B cell (primary cell): ENCODE measurements around the gene CRISPLD2. TPM values are rescaled to one million over a fixed set of nuclear protein-coding genes. Genes with fewer than 3 reads are reported as not detected.

Source experiments
- ATAC-seq: fragments of 200-7000 bp; cut with Tn5 transposase; one replicate; pipeline ENCODE4 v1.10.0; 2021; ENCODE audit warnings: low read depth, mild to moderate bottlenecking, moderate number of reproducible peaks, moderate library complexity
- CTCF ChIA-PET: fragments of 350-600 bp; sonication (Branson Sonifier 250); formaldehyde crosslinking; loops from one replicate; lab custom pipeline; 2021; ENCODE audit warnings: antibody characterized with exemption, inconsistent platforms; lab: Charles Lee
- POLR2A ChIA-PET: fragments of 350-600 bp; sonication (Branson Sonifier 250); formaldehyde crosslinking; loops from one replicate; lab custom pipeline; 2021; ENCODE audit warnings: antibody characterized with exemption; lab: Charles Lee
- DNase-seq: peaks from one replicate; pipeline ENCODE4 v3.0.0; 2013
- H2AFZ ChIP-seq: 2 replicates; pipeline ENCODE4 v1.6.1; 2012; ENCODE audit warnings: mild to moderate bottlenecking, low read depth, low read length; ENCODE audit not compliant: insufficient read depth, poor library complexity, severe bottlenecking
- H3K27ac ChIP-seq, 2 donors: 1 replicate in 1 of 2; 2 replicates in 1 of 2; pipeline ENCODE4 v1.5.1; 2012 to 2013; ENCODE audit warnings: low read length in 2 of 2, mild to moderate bottlenecking in 2 of 2, moderate library complexity in 1 of 2
- H3K27me3 ChIP-seq, 4 experiments: fragments of 200-600 bp in 1 of 4; sonication (generic) in 1 of 4; replicated peaks in 1 of 4; 1 replicate in 2 of 4; 2 replicates in 2 of 4; pipeline versions ENCODE4 v1.6.1 to v1.7.0; 2013 to 2016; ENCODE audit warnings: low read length in 3 of 4, mild to moderate bottlenecking in 2 of 4, mixed read lengths in 1 of 4, moderate library complexity in 1 of 4; ENCODE audit not compliant: insufficient read depth in 4 of 4, control insufficient read depth in 3 of 4; ENCODE audit errors: control extremely low read depth in 1 of 4
- H3K36me3 ChIP-seq, 2 experiments: replicated peaks in 1 of 2; 1 replicate in 1 of 2; 2 replicates in 1 of 2; pipeline versions ENCODE4 v1.6.1 to v1.7.1; 2013; ENCODE audit warnings: low read length in 1 of 2; ENCODE audit not compliant: insufficient read depth in 2 of 2, control insufficient read depth in 1 of 2; ENCODE audit errors: control extremely low read depth in 1 of 2, extremely low read depth in 1 of 2
- H3K4me1 ChIP-seq, 2 donors: fragments of 200-600 bp in 1 of 2; sonication (generic) in 1 of 2; 1 replicate in 1 of 2; 2 replicates in 1 of 2; pipeline versions ENCODE4 v1.5.1 to v1.6.1; 2013 to 2017; ENCODE audit warnings: low read length in 2 of 2; ENCODE audit not compliant: control insufficient read depth in 2 of 2, insufficient read depth in 2 of 2
- H3K4me2 ChIP-seq: replicated peaks from 2 replicates; pipeline ENCODE3; 2012; ENCODE audit warnings: mild to moderate bottlenecking, low read depth, low read length; ENCODE audit not compliant: poor library complexity, severe bottlenecking
- H3K4me3 ChIP-seq, 5 experiments: fragments of 200-600 bp in 1 of 5; sonication (generic) in 1 of 5; 1 replicate in 3 of 5; 2 replicates in 2 of 5; pipeline versions ENCODE4 v1.5.1 to v1.7.0; 2011 to 2016; ENCODE audit warnings: low read length in 4 of 5, mild to moderate bottlenecking in 4 of 5, low read depth in 2 of 5, control low read depth in 1 of 5, moderate library complexity in 1 of 5; ENCODE audit not compliant: insufficient read depth in 1 of 5; ENCODE audit errors: control extremely low read depth in 1 of 5, extremely low read depth in 1 of 5
- H3K79me2 ChIP-seq: fragments of 200-600 bp; sonication (generic); one replicate; pipeline ENCODE4 v1.6.0; 2016; ENCODE audit warnings: low read length; ENCODE audit not compliant: control insufficient read depth, insufficient read depth
- H3K9ac ChIP-seq: fragments of 200-600 bp; sonication (generic); 2 replicates; pipeline ENCODE4 v1.6.1; 2017; ENCODE audit warnings: mild to moderate bottlenecking, low read length, moderate library complexity
- H3K9me3 ChIP-seq, 3 donors: one replicate each; pipeline versions ENCODE4 v1.6.1 to v1.7.1; 2013; ENCODE audit warnings: low read length in 2 of 3; ENCODE audit not compliant: control insufficient read depth in 2 of 3, insufficient read depth in 1 of 3; ENCODE audit errors: control extremely low read depth in 1 of 3
- H4K20me1 ChIP-seq: 2 replicates; pipeline ENCODE4 v1.6.0; 2012; ENCODE audit warnings: mild to moderate bottlenecking, low read length; ENCODE audit not compliant: insufficient read depth, control insufficient read depth, poor library complexity, severe bottlenecking
- H3K27ac Mint-ChIP-seq: one replicate; pipeline ENCODE4 v1.8.0; 2021; ENCODE audit warnings: mixed read lengths
- H3K27me3 Mint-ChIP-seq: one replicate; pipeline ENCODE4 v1.8.0; 2021; ENCODE audit warnings: mixed read lengths
- H3K4me1 Mint-ChIP-seq: one replicate; pipeline ENCODE4 v1.8.0; 2021; ENCODE audit warnings: mixed read lengths
- H3K4me3 Mint-ChIP-seq: one replicate; pipeline ENCODE4 v1.8.0; 2021; ENCODE audit warnings: mixed read lengths
- H3K9me3 Mint-ChIP-seq: one replicate; pipeline ENCODE4 v1.8.0; 2022; ENCODE audit warnings: mixed read lengths; ENCODE audit not compliant: insufficient read depth
- EZH2 ChIP-seq: IDR thresholded peaks from 2 replicates; pipeline ENCODE4 v1.6.1; 2012; ENCODE audit warnings: borderline replicate concordance, low read depth, mild to moderate bottlenecking, moderate library complexity, low read length; ENCODE audit not compliant: insufficient read depth, poor library complexity, severe bottlenecking
- WGBS: methylation state at CpG from one replicate; pipeline ENCODE4 v1.1.5; 2013; ENCODE audit warnings: missing lambda C conversion rate; ENCODE audit not compliant: insufficient coverage; 5-methylcytosine and 5-hydroxymethylcytosine counted together
- intact Hi-C: fragments of 100-400 bp; cut with micrococcal nuclease; formaldehyde crosslinking; loops from one replicate; pipeline ENCODE4 v1.10.0; 2022
- polyA plus RNA-seq: library from polyadenylated mRNA; depleted of rRNA; stranded (reverse); fragments of >200 nt; gene quantifications from 2 replicates; pipeline ENCODE4 v1.2.3, GENCODE V29; 2012
- total RNA-seq, 2 donors: library from RNA; stranded (reverse); fragments of 120-200 nt in 1 of 2; gene quantifications; 1 replicate in 1 of 2; 2 replicates in 1 of 2; pipeline versions ENCODE4 v1.2.3 to v1.2.4, GENCODE V29; 2013 to 2022
- TF ChIP-seq, protein P1 (sequence below): fragments of 200-600 bp; IDR thresholded peaks from one replicate; pipeline ENCODE4 v1.8.0; 2022; ENCODE audit warnings: antibody characterized with exemption, mild to moderate bottlenecking

Gene CRISPLD2
- total and polyA plus RNA-seq, 2 donors (not counting 1 experiment from before 2014, with no cell fraction given): 0.25 to 0.37 TPM

DNA sequence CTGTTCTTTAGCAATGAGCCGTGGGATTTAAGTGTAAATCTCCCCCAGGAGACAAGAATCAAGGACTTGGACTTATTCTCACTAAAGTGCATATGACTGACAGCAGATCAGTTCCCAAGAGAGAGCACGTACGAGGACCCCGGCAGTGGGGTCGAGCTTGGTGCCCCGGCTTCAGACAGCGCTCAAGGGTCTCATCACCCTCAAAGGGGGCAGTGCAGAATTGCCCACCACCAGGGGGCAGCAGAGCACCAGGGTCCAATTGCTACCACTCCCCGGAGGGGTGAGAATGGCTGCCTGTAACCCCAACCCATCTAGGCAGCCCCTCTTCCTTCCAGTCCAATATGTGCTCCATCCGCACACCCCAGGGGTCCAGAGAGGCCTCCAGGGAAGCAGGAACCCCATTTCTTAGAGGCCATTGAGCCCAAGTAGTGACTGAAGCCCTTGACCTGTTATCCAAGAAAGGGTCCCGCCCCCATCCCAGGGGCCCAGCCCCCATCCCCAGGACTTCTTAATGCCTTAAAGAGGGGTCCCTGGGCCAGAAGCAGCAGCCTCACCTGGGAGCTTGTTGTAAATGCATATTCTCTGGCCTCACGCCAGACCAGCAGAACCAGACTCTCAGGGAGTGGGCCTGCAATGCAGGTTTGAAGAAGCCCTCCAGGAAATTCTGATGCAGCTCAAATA, 105.4 kb downstream of the CRISPLD2 start:
- H3K9me3 Mint-ChIP-seq: no peaks in the 10 kb centered on the region
- no peaks in the 10 kb centered on the region for H3K27me3 ChIP-seq
- no peak overlapping the region for H3K9ac ChIP-seq
- H3K9me3 ChIP-seq: peaks cover 0 to 4% (median 0%) of the 10 kb centered on the region in 3 donors
- no peak overlapping the region for H2AFZ ChIP-seq
- no peak overlapping the region for H3K27ac ChIP-seq
- POLR2A ChIA-PET: no interaction called here
- DNase-seq (peak; percentile 66), ATAC-seq (peak; percentile 53)
- H3K4me3 Mint-ChIP-seq: no peak overlapping the region
- no peaks in the 10 kb centered on the region for H3K4me1 ChIP-seq
- peaks cover 8% of the 10 kb centered on the region for H3K27me3 Mint-ChIP-seq
- peaks cover 1% of the 10 kb centered on the region for H3K4me1 Mint-ChIP-seq
- no peak overlapping the region for H3K4me2 ChIP-seq
- no peak overlapping the region for H3K27ac Mint-ChIP-seq
- H3K36me3 ChIP-seq: no peaks in the 10 kb centered on the region
- no peak for TF ChIP-seq EZH2
- TF ChIP-seq, protein P1, sequence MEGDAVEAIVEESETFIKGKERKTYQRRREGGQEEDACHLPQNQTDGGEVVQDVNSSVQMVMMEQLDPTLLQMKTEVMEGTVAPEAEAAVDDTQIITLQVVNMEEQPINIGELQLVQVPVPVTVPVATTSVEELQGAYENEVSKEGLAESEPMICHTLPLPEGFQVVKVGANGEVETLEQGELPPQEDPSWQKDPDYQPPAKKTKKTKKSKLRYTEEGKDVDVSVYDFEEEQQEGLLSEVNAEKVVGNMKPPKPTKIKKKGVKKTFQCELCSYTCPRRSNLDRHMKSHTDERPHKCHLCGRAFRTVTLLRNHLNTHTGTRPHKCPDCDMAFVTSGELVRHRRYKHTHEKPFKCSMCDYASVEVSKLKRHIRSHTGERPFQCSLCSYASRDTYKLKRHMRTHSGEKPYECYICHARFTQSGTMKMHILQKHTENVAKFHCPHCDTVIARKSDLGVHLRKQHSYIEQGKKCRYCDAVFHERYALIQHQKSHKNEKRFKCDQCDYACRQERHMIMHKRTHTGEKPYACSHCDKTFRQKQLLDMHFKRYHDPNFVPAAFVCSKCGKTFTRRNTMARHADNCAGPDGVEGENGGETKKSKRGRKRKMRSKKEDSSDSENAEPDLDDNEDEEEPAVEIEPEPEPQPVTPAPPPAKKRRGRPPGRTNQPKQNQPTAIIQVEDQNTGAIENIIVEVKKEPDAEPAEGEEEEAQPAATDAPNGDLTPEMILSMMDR: peak; percentile 81
- intact Hi-C loops: loop anchor here (1.0 kb wide), 1 partner anchor 27 kb away; no protein-coding TSS in a partner anchor
- CTCF ChIA-PET: interaction anchor here (0.8 to 3.3 kb wide), 9 partner anchors 9 to 166 kb away, joined by 3 to 22 read pairs (median 7); no protein-coding TSS in a partner anchor
- H3K4me3 ChIP-seq: no peak overlapping the region
- no peaks in the 10 kb centered on the region for H4K20me1 ChIP-seq
- WGBS: 39% methylated on average over 10 of the region's 11 CpGs
- no peaks in the 10 kb centered on the region for H3K79me2 ChIP-seq

DNA sequence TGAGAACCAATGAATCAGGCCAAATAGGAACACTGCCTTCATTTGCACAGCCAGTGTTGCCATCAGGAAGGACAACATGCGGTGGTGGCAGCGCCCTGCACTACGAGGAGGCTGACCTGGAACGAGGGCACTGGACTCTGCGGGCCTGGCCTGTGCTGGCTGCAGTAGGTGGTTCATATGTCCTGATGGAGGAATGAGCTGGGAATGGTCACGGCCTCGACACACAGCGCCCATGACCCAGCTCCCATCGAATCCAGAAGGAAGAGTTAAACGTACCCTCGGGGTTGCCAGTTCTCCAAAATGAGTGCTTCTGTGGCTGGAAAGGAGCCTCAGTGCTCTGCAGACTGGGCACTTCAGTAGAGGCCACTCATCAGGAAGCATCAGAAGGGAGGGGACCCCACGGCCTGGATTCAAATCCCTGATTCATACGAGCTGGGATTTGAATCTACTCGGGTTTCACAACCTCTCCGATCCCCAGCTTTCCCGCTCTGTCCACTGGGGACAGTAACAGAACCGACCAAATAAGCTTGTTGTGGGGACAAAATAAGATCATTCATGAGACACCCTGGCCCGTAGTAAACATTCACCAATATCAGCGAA, 106.1 kb downstream of the CRISPLD2 start:
- Mint-ChIP-seq H3K4me1 (peaks cover 1% of the 10 kb centered on the region), H3K27me3 (peaks cover 3% of the 10 kb centered on the region), H3K27ac (no peak overlapping the region), H3K4me3 (no peak overlapping the region), H3K9me3 (no peaks in the 10 kb centered on the region)
- Histone ChIP-seq H2AFZ (no peak overlapping the region), H3K4me2 (no peak overlapping the region), H3K79me2 (no peaks in the 10 kb centered on the region), H3K4me3 (no peak overlapping the region), H3K36me3 (no peaks in the 10 kb centered on the region), H3K27ac (no peak overlapping the region), H3K9ac (no peak overlapping the region), H3K4me1 (no peaks in the 10 kb centered on the region), H3K27me3 (no peaks in the 10 kb centered on the region), H4K20me1 (no peaks in the 10 kb centered on the region), H3K9me3 (peaks cover 0 to 10% (median 0%) of the 10 kb centered on the region in 3 donors)
- intact Hi-C loops: loop anchor here (1.0 kb wide), 1 partner anchor 26 kb away; no protein-coding TSS in a partner anchor
- ChIA-PET CTCF (interaction anchor here (1.6 to 3.3 kb wide), 6 partner anchors 9 to 161 kb away, joined by 3 to 22 read pairs (median 10); no protein-coding TSS in a partner anchor), POLR2A (no interaction called here)
- ATAC-seq: no peak
- 86% methylated on average over 15 of the region's 19 CpGs for WGBS
- TF ChIP-seq, protein P1: no peak
- TF ChIP-seq EZH2: no peak
- DNase-seq: no peak
